Hematopoietic multipotent progenitor cell treated with erythropoietin and hydrocortisone succinate and interleukin-3 and kit ligand, for 4 days (in vitro differentiated cells): Measurements from ENCODE around the gene SLC39A9.

Experiments used
- DNase-seq: peaks from one replicate; pipeline ENCODE4 v3.0.0-alpha.2; 2015

SLC39A9 gene

GRCh38 chr14:69398053-69398817, at the start of gene SLC39A9, which contains the start of gene ERH:
TSS of gene SLC39A9 (plus strand) at chr14:69398692. CDS start at chr14:69399370, 678 bp downstream.
TSS of gene ERH (minus strand) at chr14:69398299. CDS start at chr14:69398233, 66 bp downstream.
- peak; percentile 99 for DNase-seq

- no peak for DNase-seq
Observed at GRCh38 chr14:69349091-69349777, 49.3 kb upstream of the SLC39A9 start.

GRCh38 chr14:69350892-69351291, 47.6 kb upstream of the SLC39A9 start:
- no peak for DNase-seq

GRCh38 chr14:69351385-69351784, 47.1 kb upstream of the SLC39A9 start:
- peak; percentile 35 for DNase-seq

- no peak for DNase-seq
Observed at GRCh38 chr14:69351911-69352310, 46.6 kb upstream of the SLC39A9 start.

GRCh38 chr14:69353168-69353567, 45.3 kb upstream of the SLC39A9 start:
- no peak for DNase-seq

GRCh38 chr14:69354383-69355153, 43.9 kb upstream of the SLC39A9 start:
- DNase-seq = no peak

GRCh38 chr14:69355154-69355597, 43.3 kb upstream of the SLC39A9 start:
- DNase-seq = no peak

- DNase-seq = no peak
Observed at GRCh38 chr14:69355607-69356281, 42.7 kb upstream of the SLC39A9 start.

GRCh38 chr14:69356903-69357543, 41.5 kb upstream of the SLC39A9 start:
- no peak for DNase-seq

- DNase-seq = no peak
Observed at GRCh38 chr14:69357544-69358200, 40.8 kb upstream of the SLC39A9 start.

- DNase-seq = no peak
Observed at GRCh38 chr14:69358233-69358963, 40.1 kb upstream of the SLC39A9 start.

- DNase-seq = no peak
Observed at GRCh38 chr14:69358966-69359365, 39.5 kb upstream of the SLC39A9 start.

GRCh38 chr14:69360438-69361108, 37.9 kb upstream of the SLC39A9 start:
- DNase-seq = no peak

- peak; percentile 28 for DNase-seq
Observed at GRCh38 chr14:69363055-69363454, 35.4 kb upstream of the SLC39A9 start.

GRCh38 chr14:69363964-69364363, 34.5 kb upstream of the SLC39A9 start:
- no peak for DNase-seq

- no peak for DNase-seq
Observed at GRCh38 chr14:69364378-69364777, 34.1 kb upstream of the SLC39A9 start.

- no peak for DNase-seq
Observed at GRCh38 chr14:69366069-69366468, 32.4 kb upstream of the SLC39A9 start.

- no peak for DNase-seq
Observed at GRCh38 chr14:69366761-69367160, 31.7 kb upstream of the SLC39A9 start.

GRCh38 chr14:69368381-69368780, 30.1 kb upstream of the SLC39A9 start:
- DNase-seq = no peak
